WTC11 (cell line): ENCODE measurements around the gene TAMM41. TPM values are rescaled to one million over a fixed set of nuclear protein-coding genes. Genes with fewer than 3 reads are reported as not detected.

ENCODE experiments used
- ATAC-seq: fragments of 200-7000 bp; cut with Tn5 transposase; 2 replicates; pipeline ENCODE4 v1.10.0; 2021; ENCODE audit warnings: mild to moderate bottlenecking, moderate library complexity
- CTCF ChIA-PET: fragments of 300-600 bp; sonication (Branson Sonifier 250); formaldehyde crosslinking; loops from one replicate; lab custom pipeline; 2021; ENCODE audit warnings: antibody characterized with exemption; lab: Charles Lee
- POLR2A ChIA-PET: fragments of 350-600 bp; sonication (Branson Sonifier 250); formaldehyde crosslinking; loops from one replicate; lab custom pipeline; 2021; ENCODE audit warnings: antibody characterized with exemption; lab: Charles Lee
- DNase-seq: peaks from one replicate; pipeline ENCODE4 v3.0.0; 2021; ENCODE audit warnings: low spot score
- H3K27ac Mint-ChIP-seq: 2 replicates; pipeline ENCODE4 v1.8.0; 2021; ENCODE audit warnings: mixed read lengths
- H3K27me3 Mint-ChIP-seq: 2 replicates; pipeline ENCODE4 v1.8.0; 2021; ENCODE audit warnings: low read depth, mild to moderate bottlenecking, moderate library complexity, mixed read lengths
- H3K36me3 Mint-ChIP-seq: 2 replicates; pipeline ENCODE4 v1.8.0; 2021; ENCODE audit warnings: mixed read lengths
- H3K4me1 Mint-ChIP-seq: 2 replicates; pipeline ENCODE4 v1.8.0; 2022; ENCODE audit warnings: mixed read lengths
- H3K4me3 Mint-ChIP-seq: 2 replicates; pipeline ENCODE4 v1.8.0; 2021; ENCODE audit warnings: mild to moderate bottlenecking, moderate library complexity, mixed read lengths
- H3K9me3 Mint-ChIP-seq: 2 replicates; pipeline ENCODE4 v1.8.0; 2021; ENCODE audit warnings: mixed read lengths
- AR ChIP-seq: fragments of 250-450 bp; sonication (Bioruptor Pico); IDR thresholded peaks from 2 replicates; pipeline ENCODE4 v1.9.0; 2021; ENCODE audit warnings: mild to moderate bottlenecking
- ATF6 ChIP-seq: sonication (generic); formaldehyde crosslinking; IDR thresholded peaks from 2 replicates; pipeline ENCODE4 v1.8.1; 2023; ENCODE audit warnings: mild to moderate bottlenecking, missing genetic modification reagents
- CBFB ChIP-seq: sonication (generic); formaldehyde crosslinking; IDR thresholded peaks from 2 replicates; pipeline ENCODE4 v1.8.1; 2022; ENCODE audit warnings: mild to moderate bottlenecking, low read depth, missing genetic modification reagents
- ETV6 ChIP-seq: sonication (generic); formaldehyde crosslinking; IDR thresholded peaks from 2 replicates; pipeline ENCODE4 v1.8.1; 2022; ENCODE audit warnings: mild to moderate bottlenecking, missing genetic modification reagents
- FOXJ3 ChIP-seq: sonication (generic); formaldehyde crosslinking; IDR thresholded peaks from 2 replicates; pipeline ENCODE4 v1.9.0; 2021; ENCODE audit warnings: missing genetic modification reagents, mild to moderate bottlenecking, borderline replicate concordance
- JAZF1 ChIP-seq: fragments of 250-450 bp; sonication (Bioruptor Pico); IDR thresholded peaks from 2 replicates; pipeline ENCODE4 v1.9.0; 2021; ENCODE audit warnings: moderate library complexity, mild to moderate bottlenecking, inconsistent platforms
- KAT7 ChIP-seq: sonication (generic); formaldehyde crosslinking; IDR thresholded peaks from 2 replicates; pipeline ENCODE4 v1.8.1; 2023; ENCODE audit warnings: missing genetic modification reagents, mild to moderate bottlenecking, borderline replicate concordance
- NFYB ChIP-seq: sonication (generic); formaldehyde crosslinking; conservative IDR thresholded peaks from 2 replicates; pipeline ENCODE4 v1.8.0; 2022; ENCODE audit warnings: low read depth, missing genetic modification reagents
- NR1H2 ChIP-seq: sonication (generic); formaldehyde crosslinking; IDR thresholded peaks from 2 replicates; pipeline ENCODE4 v1.9.0; 2021; ENCODE audit warnings: mild to moderate bottlenecking, moderate library complexity, missing genetic modification reagents
- NR2C2 ChIP-seq: sonication (generic); formaldehyde crosslinking; IDR thresholded peaks from 2 replicates; pipeline ENCODE4 v1.8.0; 2022; ENCODE audit warnings: mild to moderate bottlenecking, missing genetic modification reagents
- PRDM15 ChIP-seq: sonication (generic); formaldehyde crosslinking; IDR thresholded peaks from 2 replicates; pipeline ENCODE4 v1.8.0; 2022; ENCODE audit warnings: missing genetic modification reagents
- PREB ChIP-seq: sonication (generic); formaldehyde crosslinking; IDR thresholded peaks from 2 replicates; pipeline ENCODE4 v1.8.1; 2022; ENCODE audit warnings: mild to moderate bottlenecking, missing genetic modification reagents, moderate library complexity, borderline replicate concordance
- PRRX2 ChIP-seq: fragments of 250-450 bp; sonication (Bioruptor Pico); IDR thresholded peaks from 2 replicates; pipeline ENCODE4 v1.8.0; 2021; ENCODE audit warnings: mild to moderate bottlenecking
- RORB ChIP-seq: fragments of 250-450 bp; sonication (Bioruptor Pico); IDR thresholded peaks from 2 replicates; pipeline ENCODE4 v1.9.0; 2021; ENCODE audit warnings: mild to moderate bottlenecking
- SMAD4 ChIP-seq: sonication (generic); formaldehyde crosslinking; IDR thresholded peaks from 2 replicates; pipeline ENCODE4 v1.8.0; 2022; ENCODE audit warnings: mild to moderate bottlenecking, missing genetic modification reagents
- TCF7 ChIP-seq: sonication (generic); formaldehyde crosslinking; IDR thresholded peaks from 2 replicates; pipeline ENCODE4 v1.8.0; 2022; ENCODE audit warnings: mild to moderate bottlenecking, low read depth, missing genetic modification reagents, moderate library complexity
- ZNF138 ChIP-seq: sonication (generic); formaldehyde crosslinking; conservative IDR thresholded peaks from 2 replicates; pipeline ENCODE4 v1.8.1; 2022; ENCODE audit warnings: mild to moderate bottlenecking, moderate library complexity, missing genetic modification reagents
- ZNF219 ChIP-seq: sonication (generic); formaldehyde crosslinking; IDR thresholded peaks from 2 replicates; pipeline ENCODE4 v1.8.0; 2023; ENCODE audit warnings: missing genetic modification reagents, mild to moderate bottlenecking, borderline replicate concordance
- ZNF263 ChIP-seq: sonication (generic); formaldehyde crosslinking; IDR thresholded peaks from 2 replicates; pipeline ENCODE4 v1.8.1; 2022; ENCODE audit warnings: low read depth, mild to moderate bottlenecking, moderate library complexity, missing genetic modification reagents
- total RNA-seq: library from RNA; stranded (reverse); gene quantifications from 3 replicates; pipeline ENCODE4 v1.2.3, GENCODE V29; 2021
- TF ChIP-seq, protein P1 (sequence below): sonication (generic); formaldehyde crosslinking; IDR thresholded peaks from 2 replicates; pipeline ENCODE4 v1.8.1; 2022; ENCODE audit warnings: mild to moderate bottlenecking, moderate library complexity, missing genetic modification reagents
- TF ChIP-seq, protein P2 (sequence below): sonication (generic); formaldehyde crosslinking; IDR thresholded peaks from 2 replicates; pipeline ENCODE4 v1.8.0; 2022; ENCODE audit warnings: mild to moderate bottlenecking, missing genetic modification reagents
- TF ChIP-seq, protein P3 (sequence below): sonication (generic); formaldehyde crosslinking; IDR thresholded peaks from 2 replicates; pipeline ENCODE4 v1.8.0; 2022; ENCODE audit warnings: mild to moderate bottlenecking, missing genetic modification reagents
- TF ChIP-seq, protein P4 (sequence below): fragments of 250-450 bp; sonication (Bioruptor Pico); IDR thresholded peaks from 2 replicates; pipeline ENCODE4 v1.9.0; 2021; ENCODE audit warnings: moderate library complexity, mild to moderate bottlenecking, inconsistent platforms, borderline replicate concordance

The TAMM41 gene
- total RNA-seq, 1 experiment from 2014 or later: 23.0 TPM

DNA sequence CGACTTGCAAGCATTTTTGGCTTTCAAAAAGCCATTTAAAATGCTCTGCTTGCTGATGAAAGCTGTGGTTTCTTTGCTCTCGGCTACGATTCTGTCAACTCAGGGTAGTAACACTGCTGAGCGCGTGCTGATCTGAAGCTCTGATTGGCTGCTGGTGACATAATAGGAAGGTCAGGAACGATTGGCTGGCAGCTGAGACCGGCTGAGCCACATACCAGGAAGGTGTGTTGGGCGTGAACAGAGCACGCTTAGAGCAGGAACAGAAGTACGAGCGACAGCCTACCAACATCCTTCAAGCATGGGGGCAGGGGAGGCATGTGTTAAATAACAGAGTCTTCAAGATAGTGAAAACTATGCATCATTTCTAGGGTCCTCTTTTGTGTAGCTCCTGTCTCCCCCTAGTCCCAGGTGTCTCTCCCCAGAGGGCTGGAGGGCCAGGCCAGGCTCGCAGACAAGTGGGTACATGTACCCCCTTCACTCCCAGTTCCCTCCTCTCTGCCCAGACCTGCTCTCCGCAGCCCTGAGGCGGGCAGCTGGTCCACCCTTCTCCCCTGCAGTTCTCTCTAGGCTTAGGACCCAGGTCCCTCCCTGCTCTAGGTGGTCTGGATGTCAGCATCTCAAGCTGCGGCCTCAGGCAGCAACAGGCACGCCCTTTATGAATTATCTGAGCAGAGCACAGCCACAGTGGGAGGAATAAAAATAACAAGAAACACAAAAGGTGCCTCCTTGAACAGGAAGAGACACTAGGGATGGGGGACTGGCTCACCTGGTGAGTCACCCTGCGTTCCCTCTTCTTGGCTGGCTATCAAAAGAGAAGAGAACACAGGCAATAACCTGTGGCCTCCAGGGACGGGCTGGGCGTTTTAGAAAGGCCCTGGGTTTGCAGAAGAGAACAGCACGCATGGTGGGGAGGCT lies 76.0 kb downstream of the TAMM41 start:
- POLR2A ChIA-PET: interaction anchor here (0.5 to 1.4 kb wide), 4 partner anchors 9 to 276 kb away, joined by 3 to 4 read pairs (median 3); partner anchors contain the start of gene VGLL4
- peak; percentile 78 for DNase-seq
- ATAC-seq: peak; percentile 92
- CTCF ChIA-PET: interaction anchor here (0.6 to 1.2 kb wide), 3 partner anchors 33 to 251 kb away, joined by 3 to 11 read pairs (median 6); no protein-coding TSS in a partner anchor
- no peaks in the 10 kb centered on the region for H3K9me3 Mint-ChIP-seq
- H3K27ac Mint-ChIP-seq: peak overlapping the region; percentile 68
- peaks cover 15% of the 10 kb centered on the region for H3K27me3 Mint-ChIP-seq
- H3K36me3 Mint-ChIP-seq: no peaks in the 10 kb centered on the region
- peaks cover 18% of the 10 kb centered on the region for H3K4me1 Mint-ChIP-seq
- H3K4me3 Mint-ChIP-seq: peak overlapping the region; percentile 61
- TF ChIP-seq NR2C2 (CRISPR knock-in tag) (no peak), PRDM15 (CRISPR knock-in tag) (no peak), NFYB (CRISPR knock-in tag) (peak; percentile 39), JAZF1 (CRISPR knock-in tag) (no peak), ZNF219 (CRISPR knock-in tag) (no peak), PREB (CRISPR knock-in tag) (no peak), ATF6 (CRISPR knock-in tag) (no peak), ZNF263 (CRISPR knock-in tag) (no peak), NR1H2 (CRISPR knock-in tag) (no peak), PRRX2 (CRISPR knock-in tag) (no peak), ETV6 (CRISPR knock-in tag) (peak; percentile 63; the same call in 1 of the 2 replicates), RORB (CRISPR knock-in tag) (no peak), TCF7 (no peak), CBFB (CRISPR knock-in tag) (no peak), SMAD4 (CRISPR knock-in tag) (no peak), ZNF138 (CRISPR knock-in tag) (no peak), KAT7 (CRISPR knock-in tag) (no peak), AR (CRISPR knock-in tag) (no peak), FOXJ3 (CRISPR knock-in tag) (no peak)
- TF ChIP-seq, protein P1, sequence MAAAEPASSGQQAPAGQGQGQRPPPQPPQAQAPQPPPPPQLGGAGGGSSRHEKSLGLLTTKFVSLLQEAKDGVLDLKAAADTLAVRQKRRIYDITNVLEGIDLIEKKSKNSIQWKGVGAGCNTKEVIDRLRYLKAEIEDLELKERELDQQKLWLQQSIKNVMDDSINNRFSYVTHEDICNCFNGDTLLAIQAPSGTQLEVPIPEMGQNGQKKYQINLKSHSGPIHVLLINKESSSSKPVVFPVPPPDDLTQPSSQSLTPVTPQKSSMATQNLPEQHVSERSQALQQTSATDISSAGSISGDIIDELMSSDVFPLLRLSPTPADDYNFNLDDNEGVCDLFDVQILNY (CRISPR knock-in tag): no peak
- TF ChIP-seq, protein P2, sequence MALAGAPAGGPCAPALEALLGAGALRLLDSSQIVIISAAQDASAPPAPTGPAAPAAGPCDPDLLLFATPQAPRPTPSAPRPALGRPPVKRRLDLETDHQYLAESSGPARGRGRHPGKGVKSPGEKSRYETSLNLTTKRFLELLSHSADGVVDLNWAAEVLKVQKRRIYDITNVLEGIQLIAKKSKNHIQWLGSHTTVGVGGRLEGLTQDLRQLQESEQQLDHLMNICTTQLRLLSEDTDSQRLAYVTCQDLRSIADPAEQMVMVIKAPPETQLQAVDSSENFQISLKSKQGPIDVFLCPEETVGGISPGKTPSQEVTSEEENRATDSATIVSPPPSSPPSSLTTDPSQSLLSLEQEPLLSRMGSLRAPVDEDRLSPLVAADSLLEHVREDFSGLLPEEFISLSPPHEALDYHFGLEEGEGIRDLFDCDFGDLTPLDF (CRISPR knock-in tag): no peak
- TF ChIP-seq, protein P3, sequence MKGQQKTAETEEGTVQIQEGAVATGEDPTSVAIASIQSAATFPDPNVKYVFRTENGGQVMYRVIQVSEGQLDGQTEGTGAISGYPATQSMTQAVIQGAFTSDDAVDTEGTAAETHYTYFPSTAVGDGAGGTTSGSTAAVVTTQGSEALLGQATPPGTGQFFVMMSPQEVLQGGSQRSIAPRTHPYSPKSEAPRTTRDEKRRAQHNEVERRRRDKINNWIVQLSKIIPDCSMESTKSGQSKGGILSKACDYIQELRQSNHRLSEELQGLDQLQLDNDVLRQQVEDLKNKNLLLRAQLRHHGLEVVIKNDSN (CRISPR knock-in tag): peak; percentile 37; the same call in 1 of the 2 replicates
- TF ChIP-seq, protein P4, sequence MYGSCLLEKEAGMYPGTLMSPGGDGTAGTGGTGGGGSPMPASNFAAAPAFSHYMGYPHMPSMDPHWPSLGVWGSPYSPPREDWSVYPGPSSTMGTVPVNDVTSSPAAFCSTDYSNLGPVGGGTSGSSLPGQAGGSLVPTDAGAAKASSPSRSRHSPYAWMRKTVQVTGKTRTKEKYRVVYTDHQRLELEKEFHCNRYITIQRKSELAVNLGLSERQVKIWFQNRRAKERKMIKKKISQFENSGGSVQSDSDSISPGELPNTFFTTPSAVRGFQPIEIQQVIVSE (CRISPR knock-in tag): no peak
